HG03025 (cell line): ENCODE results near the gene FOXO3.

Source experiments
- ATAC-seq: cut with Tn5 transposase; IDR thresholded peaks from one replicate; pipeline ENCODE4 v1.9.1; 2021; ENCODE audit warnings: mild to moderate bottlenecking, moderate library complexity; ENCODE audit not compliant: unreplicated experiment, low FRiP score

The FOXO3 gene

DNA sequence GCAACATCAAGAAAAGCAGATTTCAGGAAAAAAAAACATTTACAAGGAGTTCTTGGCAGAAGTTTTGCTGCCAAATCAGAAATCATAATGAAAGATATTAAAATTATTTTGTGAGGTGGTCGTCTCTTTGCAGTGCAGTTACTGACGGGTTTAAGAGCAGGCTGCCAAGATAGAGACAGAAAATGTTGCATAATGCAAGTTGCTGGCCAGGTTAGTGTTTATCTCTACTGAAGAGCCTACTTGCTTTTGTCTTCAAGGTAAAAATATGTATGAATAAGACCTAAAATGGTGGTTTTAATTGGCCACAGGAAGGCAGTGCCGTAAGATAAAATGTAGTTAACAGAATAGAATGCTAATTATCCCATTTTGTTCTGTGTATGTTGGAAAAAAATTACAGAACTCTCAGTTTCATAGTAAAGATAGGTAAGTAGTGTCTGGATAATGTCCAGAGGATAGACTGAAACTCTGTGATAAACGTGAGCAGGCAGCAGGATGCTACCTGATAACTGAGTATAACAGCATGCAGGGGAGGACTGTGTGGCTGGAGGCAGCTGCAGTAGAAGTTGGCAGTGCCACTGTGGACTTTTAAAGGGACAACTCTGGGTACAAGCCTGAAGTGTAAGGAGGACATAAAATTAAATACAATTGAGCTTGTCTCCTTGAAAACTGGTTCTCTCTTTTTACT, 13.9 kb downstream of the FOXO3 start:
- ATAC-seq: no peak

DNA sequence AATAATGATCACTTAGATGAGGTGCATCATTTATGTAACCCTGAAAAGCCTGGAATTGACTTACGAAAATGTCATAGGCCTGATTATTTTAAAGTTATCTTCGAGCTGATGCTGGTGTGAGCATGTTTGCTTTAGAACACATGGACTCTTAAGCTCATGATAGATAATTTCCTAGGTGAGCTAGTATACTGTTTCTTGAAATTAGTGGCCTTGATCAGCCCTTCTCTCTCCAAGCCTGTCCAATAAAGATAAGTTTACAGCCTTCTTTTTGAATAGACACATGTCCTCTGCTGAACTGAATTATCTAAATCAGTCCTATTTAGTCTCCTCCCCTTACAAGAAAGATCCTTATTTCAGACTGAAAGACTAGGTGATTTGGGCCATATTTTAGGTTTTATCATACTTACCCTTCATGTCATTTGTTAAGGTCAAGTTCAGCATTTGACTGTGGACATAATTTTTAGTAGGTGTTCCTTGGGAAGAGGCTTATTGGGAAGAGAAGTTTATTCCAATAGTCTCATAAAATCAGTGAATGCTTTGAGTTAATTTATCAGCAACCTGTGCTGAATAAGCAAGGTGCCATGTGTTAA, 15.3 kb downstream of the FOXO3 start:
- no peak for ATAC-seq

DNA sequence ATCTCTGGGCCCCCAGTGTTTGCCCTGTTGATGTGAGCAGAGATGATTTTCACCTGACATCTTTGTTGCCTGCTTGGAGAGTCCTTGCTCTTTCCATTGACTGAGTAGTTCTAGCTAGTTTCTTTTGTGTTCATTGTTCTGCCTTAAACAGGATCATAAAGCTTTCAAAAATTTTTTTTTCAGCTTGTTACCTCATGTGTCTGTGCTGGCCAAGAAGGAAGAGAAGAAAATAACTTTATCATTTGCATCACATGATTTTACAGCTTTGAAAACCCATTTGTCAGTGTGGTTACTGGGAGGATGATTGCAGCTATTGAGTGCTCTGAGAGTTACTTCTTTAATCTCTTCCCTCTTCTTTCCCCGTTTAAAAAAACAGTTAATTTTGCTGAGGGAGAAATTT, 16.0 kb downstream of the FOXO3 start:
- no peak for ATAC-seq

DNA sequence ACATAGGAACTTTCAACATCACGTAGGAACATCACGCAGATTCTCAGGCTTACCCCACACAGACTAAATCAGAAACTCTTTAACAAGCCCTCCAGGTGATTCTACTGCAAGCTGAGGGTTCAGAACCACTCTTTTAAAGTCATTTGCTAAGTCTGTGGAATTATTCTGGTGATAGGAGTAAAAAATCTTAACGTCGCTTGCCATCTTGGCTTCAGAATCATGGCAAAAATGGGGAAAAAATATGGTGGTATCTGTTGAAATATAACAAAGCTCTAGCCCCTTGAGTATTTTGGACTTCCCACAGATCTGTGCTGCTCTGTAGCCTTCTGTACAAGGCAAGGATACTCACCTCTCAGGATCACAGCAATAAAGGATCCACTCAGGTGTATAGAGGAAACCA, 17.4 kb downstream of the FOXO3 start:
- no peak for ATAC-seq

DNA sequence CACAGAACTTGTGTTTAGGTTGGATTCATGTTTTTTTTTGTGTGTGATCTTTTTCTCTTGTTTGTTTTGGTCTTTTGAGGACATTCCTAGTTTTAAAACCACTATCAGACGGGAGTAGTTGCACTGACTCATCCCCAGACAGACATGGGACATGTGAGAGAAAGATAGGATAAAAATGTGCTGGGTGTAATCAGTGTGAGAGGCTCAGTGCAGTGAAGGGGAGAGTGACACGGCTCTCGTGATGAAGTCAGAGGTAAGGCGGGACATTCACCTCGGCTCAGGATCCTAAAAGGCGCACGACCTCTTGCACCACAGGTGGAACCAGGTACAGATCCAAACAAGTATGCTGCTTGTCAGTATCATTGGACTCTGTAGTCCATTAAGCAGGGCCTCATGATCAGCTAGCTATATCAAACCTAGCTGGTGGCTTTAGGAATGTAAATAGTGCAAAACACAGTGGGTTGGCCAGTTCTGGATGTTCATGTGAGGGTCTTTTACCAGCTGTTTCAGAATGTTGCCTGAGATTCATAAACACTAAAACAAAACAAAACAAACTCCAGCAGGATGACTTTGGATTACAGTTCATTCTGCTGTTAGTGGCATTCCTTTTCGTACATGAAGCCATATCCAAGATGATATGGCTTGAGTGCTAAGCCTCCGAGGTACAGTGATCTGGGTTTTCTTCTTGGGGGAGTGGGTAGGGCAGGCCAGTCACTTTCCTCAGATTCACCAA, 18.0 kb downstream of the FOXO3 start:
- ATAC-seq: no peak

- no peak for ATAC-seq
Measured at GRCh38 chr6:108579328-108579721, 18.6 kb downstream of the FOXO3 start.

GRCh38 chr6:108580646-108581045, 19.9 kb downstream of the FOXO3 start:
- no peak for ATAC-seq

DNA sequence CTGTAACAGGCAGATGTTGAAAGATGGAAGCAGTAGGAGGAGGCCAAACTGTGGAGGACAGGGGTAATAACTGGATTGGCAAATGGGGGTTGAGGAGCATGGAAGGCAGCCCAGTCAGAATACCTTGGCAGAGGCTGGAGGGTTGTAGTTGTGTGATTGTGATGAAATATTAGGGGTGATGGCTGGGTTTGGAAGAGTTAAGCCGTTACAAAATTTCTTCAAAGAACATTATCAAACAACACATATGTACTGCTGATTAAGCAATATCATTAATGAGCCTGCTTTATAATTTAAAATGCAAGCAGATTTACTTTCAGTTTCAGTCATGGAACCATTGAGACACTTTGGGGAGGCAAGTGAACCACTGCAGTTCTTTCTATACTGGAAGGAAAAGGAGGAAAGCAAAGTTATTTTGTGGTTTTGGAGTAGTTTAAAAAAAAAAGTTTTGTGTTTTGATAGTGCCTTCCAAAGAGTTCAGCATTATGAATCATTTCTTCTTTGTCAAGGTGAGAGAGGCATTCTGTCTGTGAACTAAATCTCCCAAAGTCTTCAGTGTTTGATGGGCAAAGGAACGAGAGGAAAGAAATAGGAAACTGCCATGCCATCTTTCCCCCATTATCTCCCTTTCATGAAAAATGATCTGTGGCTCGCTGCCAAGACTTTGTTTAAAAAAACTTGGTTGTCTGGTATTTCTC, 20.7 kb downstream of the FOXO3 start:
- ATAC-seq: no peak

- ATAC-seq: no peak
Measured at GRCh38 chr6:108581932-108582475, 21.3 kb downstream of the FOXO3 start.

- no peak for ATAC-seq
Measured at GRCh38 chr6:108582618-108583017, 21.9 kb downstream of the FOXO3 start.

GRCh38 chr6:108584323-108584722, 23.6 kb downstream of the FOXO3 start:
- no peak for ATAC-seq

- no peak for ATAC-seq
Measured at GRCh38 chr6:108585359-108585758, 24.6 kb downstream of the FOXO3 start.

DNA sequence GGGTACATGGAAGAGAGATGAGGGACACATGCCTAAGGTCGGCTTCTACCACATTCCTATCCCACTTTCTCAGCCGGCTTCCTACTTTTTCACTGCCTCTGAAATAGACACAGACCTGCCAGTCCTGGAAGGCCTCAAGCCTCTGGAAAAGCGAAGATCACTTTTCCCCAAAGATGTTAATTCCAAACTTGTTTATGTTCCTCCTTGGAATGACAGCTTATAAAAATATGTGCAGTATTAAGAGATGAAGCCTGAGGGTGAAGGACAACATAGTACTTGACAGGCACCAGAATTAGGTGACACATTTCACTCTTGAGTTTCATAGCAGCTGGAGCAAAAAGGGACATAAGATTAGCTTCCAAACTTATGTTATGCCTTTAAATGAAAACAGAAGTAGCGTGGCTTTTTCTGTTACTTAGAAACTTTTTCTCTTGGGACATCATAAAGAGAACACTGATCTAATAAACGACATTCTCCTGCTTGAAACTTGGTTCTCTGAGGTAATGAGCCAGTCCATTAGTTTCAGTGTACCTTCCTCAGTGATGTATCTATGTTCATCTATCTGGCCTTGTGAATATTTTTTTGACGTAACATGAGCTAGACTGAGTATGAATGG, 25.3 kb downstream of the FOXO3 start:
- no peak for ATAC-seq

GRCh38 chr6:108587258-108588059, 26.7 kb downstream of the FOXO3 start:
- ATAC-seq: no peak

- no peak for ATAC-seq
Measured at GRCh38 chr6:108588586-108588985, 27.9 kb downstream of the FOXO3 start.

- no peak for ATAC-seq
Measured at GRCh38 chr6:108589244-108589791, 28.6 kb downstream of the FOXO3 start.

DNA sequence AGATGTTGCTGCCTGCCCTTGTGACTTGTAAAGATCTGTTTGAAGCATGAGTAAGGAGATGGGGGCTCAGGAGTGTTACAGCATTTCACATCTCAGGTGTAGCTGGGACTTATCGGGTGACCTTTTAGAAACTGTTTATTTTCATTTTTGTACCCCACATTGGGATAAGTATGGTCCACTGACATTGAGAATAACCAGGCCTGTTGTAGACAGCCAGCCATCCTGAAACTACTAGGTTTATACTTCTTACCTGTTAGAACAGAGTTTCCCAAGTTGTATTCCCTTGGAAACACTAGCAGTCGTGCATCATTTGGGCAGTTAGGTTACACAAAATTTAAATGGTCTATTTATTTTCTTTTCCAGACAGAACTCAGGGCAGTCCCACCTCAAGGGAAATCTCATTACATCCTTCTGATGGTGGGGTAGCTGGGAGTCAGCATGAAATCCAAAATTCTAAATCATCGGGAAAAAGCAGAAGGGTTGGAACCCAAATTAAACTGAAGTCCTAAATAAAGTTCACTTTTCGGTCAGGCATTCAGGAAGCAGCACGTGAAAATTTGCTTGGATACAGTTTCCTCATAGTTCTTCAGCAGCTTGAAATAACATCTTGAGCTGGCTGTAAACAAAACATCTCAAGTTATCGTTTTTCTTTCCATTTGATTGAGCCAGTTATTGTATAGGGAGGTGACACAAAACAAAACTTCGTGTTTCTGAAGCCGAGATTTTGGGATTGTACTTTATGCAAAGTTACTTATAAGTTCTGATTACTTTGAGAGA, 30.5 kb downstream of the FOXO3 start:
- ATAC-seq: no peak
